NCI-H2227 treated with DMSO at 0.1 percent for 48 hours (cell line): Measurements from ENCODE around the gene SYNRG.
"Not testable (repeated sequence)": the region's sequence is repeated elsewhere in the genome, so short reads cannot be mapped to it uniquely, and the experiment has no call there.

Experiments used
- DNase-seq: peaks from one replicate; lab custom pipeline; 2025; lab: John Stamatoyannopoulos, UW

The SYNRG gene

GRCh38 chr17:37543637-37544052 is 65.6 kb downstream of the SYNRG start:
- DNase-seq = no peak

DNA sequence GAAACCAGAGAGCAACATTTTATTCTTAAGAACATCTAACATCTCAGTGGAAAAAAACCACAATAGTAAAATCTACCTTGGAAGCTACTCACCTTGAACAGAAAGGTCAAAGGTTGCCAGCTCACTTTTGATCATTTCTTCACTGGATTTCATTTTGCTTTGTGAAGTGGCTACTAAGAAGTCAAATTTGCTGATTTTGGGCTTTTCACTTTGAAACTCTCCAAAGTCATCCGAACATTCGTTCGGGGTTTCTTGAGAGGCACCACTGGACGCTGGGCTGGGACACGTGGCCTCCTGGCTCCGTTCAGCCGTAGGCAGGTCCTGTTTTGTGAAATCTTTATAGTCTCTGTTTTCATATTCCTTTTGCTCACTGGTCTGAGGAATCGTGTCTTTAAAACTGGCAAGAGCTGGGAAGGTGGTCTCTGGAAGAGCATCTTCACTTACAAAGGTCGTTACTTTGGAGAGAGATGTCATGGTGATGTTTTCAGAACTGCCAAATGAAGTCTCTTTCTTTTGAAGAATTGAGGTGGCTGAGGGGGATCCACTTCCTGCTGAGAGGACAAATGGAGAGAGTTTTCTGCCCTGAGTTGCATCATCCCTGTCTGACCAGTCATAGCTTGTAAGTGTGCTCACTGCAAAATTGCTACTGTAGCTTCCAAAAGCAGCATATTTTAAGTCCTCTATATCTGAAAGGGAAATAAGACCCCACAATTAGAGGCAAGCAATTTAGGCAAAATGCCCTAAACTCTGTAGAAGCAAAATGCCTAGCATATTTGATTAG is 67.1 kb downstream of the SYNRG start:
- DNase-seq = no peak

- DNase-seq = no peak
Measured at GRCh38 chr17:37538981-37539659, 70.1 kb downstream of the SYNRG start.

- no peak for DNase-seq
Measured at GRCh38 chr17:37535906-37536305, 73.3 kb downstream of the SYNRG start.

DNA sequence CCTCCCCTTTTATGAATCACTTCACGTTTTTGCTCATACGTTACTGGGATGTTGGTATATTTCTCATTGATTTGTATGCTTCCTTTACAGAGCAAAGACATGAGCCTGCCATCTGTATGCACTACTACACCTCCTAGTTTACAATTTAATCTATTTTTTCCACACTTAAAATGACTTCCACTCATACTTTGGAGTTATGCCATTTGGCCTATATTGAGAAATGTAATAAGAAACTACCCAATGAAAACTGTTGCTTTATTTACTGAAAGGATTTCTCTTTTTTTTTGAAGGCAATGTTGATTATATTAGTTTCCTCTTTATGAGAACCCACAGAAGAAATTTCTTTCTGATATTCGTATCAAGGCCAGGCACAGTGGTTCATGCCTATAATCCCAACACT is 76.5 kb downstream of the SYNRG start:
- no peak for DNase-seq

DNA sequence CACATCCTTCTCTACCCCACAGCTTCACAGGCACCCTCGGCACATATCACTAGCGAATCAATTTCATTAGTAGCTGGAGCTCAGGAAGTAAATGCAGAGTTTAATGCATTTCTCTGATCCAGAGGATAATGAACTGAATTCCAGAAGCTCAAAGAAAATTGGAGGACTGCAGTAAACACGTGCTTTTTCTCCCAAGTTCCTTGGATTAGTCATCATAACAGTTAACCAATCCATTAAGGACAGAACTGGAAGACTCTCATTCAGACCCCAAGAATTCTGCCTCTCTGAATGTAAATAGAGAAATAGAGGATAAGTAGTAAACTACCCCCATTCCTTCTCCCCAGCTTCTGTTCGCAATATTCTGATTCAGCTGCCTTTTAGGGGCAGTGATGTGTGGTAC is 78.8 kb downstream of the SYNRG start:
- no peak for DNase-seq

GRCh38 chr17:37527249-37527851 is 81.9 kb downstream of the SYNRG start:
- DNase-seq = peak; percentile 56

GRCh38 chr17:37523715-37524219 is 85.5 kb downstream of the SYNRG start:
- no peak for DNase-seq

DNA sequence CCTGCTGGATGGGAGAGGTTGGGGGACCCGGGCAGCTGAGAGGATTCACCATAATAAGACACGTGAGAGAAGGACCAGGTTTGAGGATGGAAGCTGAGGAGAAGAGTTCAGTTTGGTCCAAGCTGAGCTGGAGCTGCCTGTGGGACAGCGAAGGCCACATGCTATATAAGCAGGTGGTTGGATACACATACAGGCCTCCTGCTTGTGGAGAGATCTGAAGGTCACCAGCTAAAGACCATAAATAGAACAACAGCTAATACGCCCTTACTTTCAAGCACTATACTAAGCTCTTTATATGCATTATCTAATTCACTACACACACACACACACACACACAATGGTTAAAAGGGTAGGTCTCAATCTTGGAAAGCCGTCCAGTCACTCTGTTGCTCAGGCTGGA is 87.4 kb downstream of the SYNRG start:
- DNase-seq = no peak

GRCh38 chr17:37520174-37520573 is 89.0 kb downstream of the SYNRG start:
- no peak for DNase-seq

- DNase-seq = no peak
Measured at GRCh38 chr17:37519251-37519985, 89.8 kb downstream of the SYNRG start.

- no peak for DNase-seq
Measured at GRCh38 chr17:37518826-37519225, 90.4 kb downstream of the SYNRG start.

DNA sequence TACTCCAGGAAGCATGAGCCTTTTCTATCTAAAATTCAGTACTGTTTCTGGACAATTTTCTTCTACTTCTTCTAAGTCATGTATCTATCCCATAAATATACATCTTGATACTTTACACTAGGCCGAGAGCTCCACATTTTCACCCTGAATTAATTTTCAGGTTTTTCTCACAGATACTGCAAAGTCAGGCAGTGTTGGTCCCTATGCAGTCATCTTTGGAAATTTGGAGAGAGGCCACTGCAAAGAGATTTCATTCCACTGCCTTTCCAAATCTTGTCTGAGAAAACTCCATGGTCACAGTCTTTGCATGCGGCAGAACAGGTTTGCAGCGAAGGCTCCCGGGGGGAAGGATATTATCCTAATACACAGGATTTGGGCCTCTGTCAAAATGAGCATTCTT is 91.3 kb downstream of the SYNRG start:
- no peak for DNase-seq

DNA sequence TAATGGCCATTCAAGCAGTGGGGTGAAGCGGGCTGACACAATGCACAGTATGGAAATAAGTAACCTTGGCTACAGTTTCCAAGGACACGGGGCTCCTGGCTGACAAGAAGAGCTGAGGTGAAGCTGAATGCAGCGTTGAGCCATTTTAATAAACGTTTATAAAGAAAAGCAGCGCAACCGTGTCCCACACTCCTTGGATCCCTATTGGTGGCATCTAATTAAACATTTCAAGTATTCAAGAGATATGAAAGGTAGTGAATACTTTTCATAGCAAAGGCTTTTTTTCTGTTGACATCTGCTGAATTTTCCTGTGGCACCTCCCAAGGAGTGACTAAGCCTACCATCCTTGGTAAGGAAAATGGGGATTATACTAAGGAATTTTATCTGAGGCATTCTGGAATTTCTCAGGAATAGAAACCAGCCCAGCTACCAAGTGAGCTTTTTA is 93.1 kb downstream of the SYNRG start:
- DNase-seq = peak; percentile 55

DNA sequence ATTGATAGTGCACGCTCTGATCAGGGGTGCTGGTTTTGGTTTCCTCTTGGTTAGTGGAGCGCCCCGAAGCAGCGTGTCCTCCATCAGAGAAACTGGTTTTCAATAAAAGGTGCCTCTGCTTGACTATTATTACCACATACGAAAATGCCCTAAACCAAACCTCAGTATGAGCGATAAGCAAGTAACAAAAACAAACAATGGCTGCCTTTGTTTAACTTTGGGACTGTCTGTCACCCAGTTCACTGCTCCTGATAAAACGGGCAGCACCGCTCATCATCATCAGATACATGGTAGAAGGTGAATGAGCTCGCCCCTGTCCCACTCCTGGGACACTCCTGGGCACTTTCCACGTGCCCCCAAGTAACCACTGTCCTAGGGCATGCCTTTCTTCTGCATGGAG is 95.5 kb downstream of the SYNRG start:
- no peak for DNase-seq

DNA sequence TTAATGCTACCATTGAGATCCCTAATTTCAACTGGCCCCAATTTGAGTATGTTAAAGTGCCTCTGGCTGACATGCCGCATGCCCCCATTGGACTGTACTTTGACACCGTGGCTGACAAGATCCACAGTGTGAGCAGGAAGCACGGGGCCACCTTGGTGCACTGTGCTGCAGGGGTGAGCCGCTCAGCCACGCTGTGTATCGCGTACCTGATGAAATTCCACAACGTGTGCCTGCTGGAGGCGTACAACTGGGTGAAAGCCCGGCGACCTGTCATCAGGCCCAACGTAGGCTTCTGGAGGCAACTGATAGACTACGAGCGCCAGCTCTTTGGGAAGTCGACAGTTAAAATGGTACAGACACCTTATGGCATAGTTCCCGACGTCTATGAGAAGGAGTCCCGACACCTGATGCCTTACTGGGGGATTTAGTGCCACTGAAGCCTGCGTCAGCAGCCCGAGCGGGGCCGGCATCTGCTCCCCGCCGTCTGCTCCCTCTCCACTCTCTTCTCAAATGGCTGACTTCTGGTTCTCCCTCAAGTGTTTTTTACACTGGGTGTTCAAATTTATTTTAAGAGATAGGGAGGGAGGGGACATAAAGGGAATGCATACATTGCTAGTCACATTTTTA is 96.7 kb downstream of the SYNRG start:
- no peak for DNase-seq

DNA sequence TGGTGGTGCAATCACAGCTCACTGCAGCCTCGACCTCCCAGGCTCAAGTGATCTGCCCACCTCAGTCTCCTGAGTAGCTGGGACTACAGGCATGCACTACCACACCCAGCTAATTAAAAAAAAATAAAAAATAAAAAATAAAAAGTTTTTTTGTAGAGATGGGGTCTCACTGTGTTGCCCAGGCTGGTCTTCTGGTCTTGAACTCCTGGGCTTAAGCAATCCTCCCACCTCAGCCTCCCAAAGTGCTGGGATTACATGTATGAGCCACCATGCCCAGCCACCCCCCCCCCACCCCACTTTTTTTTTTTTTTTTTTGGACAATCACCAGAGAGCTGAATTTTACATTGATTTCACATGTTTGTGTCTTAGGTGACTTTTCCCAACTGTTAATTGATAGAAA is 97.6 kb downstream of the SYNRG start:
- not testable (repeated sequence) for DNase-seq

DNA sequence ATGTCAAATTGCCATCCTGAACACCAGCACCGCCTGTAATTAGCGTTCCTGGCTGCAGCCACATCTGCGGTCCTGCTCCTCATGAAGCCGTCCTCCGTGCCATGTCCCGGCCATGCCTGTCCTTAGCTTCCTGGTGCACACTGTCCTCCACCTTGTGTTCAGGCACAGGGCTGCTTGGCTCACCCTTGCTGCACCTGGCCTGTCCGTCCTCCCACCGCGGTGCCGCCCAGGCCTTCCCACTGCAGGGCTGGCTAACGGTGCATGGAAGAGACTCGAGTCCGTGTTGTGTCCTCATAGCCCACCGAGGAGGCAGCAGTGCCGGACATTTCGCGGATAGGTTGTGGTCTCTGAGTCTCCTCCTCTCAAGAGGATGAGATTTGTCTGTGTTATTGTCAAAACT is 99.2 kb downstream of the SYNRG start:
- no peak for DNase-seq

GRCh38 chr17:37507111-37507510 is 102.1 kb downstream of the SYNRG start:
- no peak for DNase-seq

- peak; percentile 32 for DNase-seq
Measured at GRCh38 chr17:37506678-37507077, 102.5 kb downstream of the SYNRG start.

- no peak for DNase-seq
Measured at GRCh38 chr17:37505333-37505732, 103.9 kb downstream of the SYNRG start.

DNA sequence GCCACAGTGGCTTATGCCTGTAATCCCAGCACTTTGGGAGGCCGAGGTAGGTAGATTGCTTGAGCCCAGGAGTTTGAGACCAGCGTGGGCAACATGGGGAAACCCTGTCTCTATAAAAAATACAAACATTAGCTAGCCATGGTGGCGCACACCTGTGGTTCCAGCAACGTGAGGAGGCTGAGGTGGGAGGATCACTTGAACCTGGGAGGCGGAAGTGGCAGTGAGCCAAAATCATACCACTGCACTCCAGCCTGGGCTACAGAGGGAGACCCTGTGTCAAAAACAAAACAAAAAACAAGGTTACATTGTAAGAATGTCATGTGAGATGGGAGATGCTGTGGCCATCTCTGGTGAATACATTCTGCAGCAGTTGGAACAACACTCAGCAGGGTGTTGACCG is 106.1 kb downstream of the SYNRG start:
- no peak for DNase-seq
